NCI-H1092 treated with DMSO at 0.1 percent for 48 hours (cell line): ENCODE data around the gene WDR45B.
"Not testable (repeated sequence)": the region's sequence is repeated elsewhere in the genome, so short reads cannot be mapped to it uniquely, and the experiment has no call there.

Source experiments
- DNase-seq: peaks from one replicate; lab custom pipeline; 2025; lab: John Stamatoyannopoulos, UW

The WDR45B gene

DNA sequence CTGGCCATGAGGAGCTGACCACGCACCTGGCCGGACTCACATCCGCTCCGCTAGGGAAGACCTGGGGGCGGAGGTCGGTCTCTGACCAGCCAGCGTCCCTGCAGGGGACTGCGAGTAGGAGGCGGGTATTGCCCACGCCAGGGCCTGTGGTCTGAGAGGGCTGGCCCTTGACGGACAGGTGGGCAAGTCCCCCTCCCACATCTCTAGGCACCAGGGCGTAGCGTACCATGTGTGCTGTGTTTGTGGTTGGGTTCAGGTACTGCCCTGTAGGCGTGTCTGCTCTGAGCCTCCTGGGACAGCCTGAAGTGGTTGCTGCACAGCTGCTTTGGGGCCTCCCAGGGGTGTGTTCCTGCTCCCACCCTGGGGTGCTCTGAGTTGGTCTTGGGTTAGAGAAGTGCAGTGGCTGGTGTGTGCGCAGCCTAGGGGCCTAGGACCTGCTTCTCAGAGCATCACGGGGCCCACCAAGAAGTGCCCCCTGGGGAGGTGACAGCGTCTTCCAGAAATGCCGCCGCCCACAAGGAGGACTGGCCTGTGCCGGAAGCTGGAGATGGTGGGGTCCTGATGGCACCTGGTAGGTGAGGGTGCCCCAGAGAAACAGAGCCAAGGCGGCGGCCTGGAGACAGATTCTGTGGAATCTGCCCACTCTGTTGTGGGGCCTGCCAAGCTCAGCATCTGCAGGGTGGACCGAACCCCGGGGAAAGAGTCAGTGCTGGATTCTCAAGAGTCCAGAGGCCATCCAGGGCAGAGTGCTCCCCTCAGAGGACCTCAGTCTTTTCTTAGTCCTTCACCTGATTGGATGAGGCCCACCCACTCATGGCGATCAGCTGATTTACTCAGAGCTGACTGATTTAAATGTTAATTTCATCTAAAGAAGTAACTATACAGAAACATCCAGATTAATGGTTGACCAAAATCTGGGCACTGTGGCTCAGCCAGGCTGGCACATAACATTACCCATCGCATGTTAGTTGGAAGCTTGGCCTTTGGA lies 48.3 kb downstream of the WDR45B start:
- DNase-seq, result no peak

- no peak for DNase-seq
These were observed 49.8 kb downstream of the WDR45B start for GRCh38 chr17:82598256-82599119.

- no peak for DNase-seq
These were observed 51.2 kb downstream of the WDR45B start for GRCh38 chr17:82596837-82597672.

GRCh38 chr17:82596296-82596695 lies 51.9 kb downstream of the WDR45B start:
- no peak for DNase-seq

GRCh38 chr17:82595893-82596292 lies 52.4 kb downstream of the WDR45B start:
- no peak for DNase-seq

- no peak for DNase-seq
These were observed 53.7 kb downstream of the WDR45B start for GRCh38 chr17:82594571-82594970.

GRCh38 chr17:82593590-82594087 lies 54.6 kb downstream of the WDR45B start:
- DNase-seq, result no peak

- peak; percentile 27 for DNase-seq
These were observed 55.3 kb downstream of the WDR45B start for GRCh38 chr17:82592767-82593589.

DNA sequence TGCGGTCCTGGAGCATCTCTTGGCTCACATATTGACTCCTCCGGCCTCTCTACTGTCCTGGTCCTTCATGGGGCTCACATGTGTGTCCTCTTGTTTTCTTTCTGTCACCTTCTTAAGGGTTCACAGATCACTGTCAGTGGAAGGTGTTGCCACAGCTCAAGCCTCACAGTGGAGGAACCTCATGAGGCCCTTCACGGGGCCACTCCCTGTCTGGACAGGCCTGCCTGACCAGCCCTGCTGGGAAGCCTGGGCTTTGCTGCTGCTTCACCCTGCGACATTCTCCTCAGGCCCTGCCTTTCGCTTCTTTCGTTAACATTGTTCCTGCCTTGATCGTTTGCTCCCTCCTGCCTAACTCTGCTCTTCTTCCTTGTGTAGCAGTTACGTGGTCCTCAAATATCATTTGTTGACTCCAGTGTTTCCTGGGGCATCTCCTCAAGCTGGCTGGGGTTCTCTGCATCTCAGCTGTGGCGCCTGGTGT lies 55.9 kb downstream of the WDR45B start:
- no peak for DNase-seq

DNA sequence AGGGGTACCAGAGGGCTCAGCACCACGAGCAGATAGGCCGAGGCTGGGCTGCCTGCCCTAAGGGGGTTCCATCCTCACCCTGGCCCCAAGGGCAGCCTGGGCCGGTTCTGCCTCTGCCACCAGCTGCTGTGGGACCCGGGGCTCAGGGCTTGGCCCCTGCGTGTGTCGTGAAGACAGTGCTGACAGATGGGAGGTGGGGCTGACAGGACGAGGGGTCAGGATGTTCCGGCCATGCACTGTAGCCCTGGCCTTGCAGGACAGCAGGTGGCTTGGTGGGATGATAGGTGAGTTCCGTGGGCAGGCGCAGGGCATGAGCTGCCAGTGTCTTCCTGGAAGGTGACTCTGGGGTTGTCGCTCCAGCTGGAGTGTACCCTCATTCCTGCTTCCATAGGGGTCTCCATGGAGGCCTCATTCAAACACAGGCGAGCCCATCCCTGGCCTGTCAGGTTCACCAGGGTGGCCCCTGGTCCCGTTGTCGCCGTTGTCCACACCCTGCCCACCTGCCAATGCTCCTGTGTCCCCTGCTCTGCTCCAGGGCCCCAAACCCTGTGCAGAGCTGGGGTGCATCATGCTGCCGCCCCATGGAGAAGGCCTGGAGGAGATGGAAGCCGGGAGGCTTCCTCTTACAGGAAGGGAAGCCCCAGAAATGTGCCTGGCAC lies 57.2 kb downstream of the WDR45B start:
- DNase-seq, result no peak

- DNase-seq, result no peak
These were observed 58.0 kb downstream of the WDR45B start for GRCh38 chr17:82590216-82590615.

DNA sequence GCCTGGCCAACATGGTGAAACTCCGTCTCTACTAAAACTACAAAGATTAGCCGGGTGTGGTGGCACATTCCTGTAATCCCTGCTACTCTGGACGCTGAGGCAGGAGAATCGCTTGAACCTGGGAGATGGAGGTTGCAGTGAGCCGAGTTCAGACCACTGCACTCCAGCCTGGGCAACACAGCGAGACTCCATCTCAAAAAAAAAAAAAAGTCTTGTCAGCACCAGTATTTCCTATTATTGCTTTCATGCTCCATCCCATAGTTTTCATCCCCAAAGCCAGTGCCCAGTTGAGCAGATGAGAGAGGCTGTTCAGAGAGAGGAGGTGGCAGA lies 58.4 kb downstream of the WDR45B start:
- DNase-seq, result no peak

- no peak for DNase-seq
These were observed 59.7 kb downstream of the WDR45B start for GRCh38 chr17:82588266-82589175.

- no peak for DNase-seq
These were observed 60.8 kb downstream of the WDR45B start for GRCh38 chr17:82587234-82588086.

- DNase-seq, result no peak
These were observed 61.5 kb downstream of the WDR45B start for GRCh38 chr17:82586576-82587233.

DNA sequence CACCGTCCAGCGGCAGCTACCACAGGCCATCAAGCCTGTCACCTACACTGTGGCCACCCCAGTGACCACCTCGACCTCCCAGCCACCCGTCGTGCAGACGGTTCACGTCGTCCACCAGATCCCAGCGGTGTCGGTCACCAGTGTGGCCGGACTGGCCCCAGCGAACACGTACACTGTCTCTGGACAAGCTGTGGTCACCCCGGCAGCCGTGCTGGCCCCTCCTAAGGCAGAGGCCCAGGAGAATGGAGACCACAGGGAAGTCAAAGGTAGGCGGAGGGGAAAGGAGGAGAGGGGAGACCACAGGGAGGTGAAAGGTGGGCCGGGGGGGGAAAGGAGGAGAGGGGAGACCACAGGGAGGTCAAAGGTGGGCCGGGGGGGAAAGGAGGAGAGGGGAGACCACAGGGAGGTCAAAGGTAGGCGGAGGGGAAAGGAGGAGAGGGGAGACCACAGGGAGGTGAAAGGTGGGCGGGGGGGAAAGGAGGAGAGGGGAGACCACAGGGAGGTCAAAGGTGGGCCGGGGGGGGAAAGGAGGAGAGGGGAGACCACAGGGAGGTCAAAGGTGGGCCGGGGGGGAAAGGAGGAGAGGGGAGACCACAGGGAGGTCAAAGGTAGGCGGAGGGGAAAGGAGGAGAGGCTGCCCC lies 62.2 kb downstream of the WDR45B start:
- not testable (repeated sequence) for DNase-seq

DNA sequence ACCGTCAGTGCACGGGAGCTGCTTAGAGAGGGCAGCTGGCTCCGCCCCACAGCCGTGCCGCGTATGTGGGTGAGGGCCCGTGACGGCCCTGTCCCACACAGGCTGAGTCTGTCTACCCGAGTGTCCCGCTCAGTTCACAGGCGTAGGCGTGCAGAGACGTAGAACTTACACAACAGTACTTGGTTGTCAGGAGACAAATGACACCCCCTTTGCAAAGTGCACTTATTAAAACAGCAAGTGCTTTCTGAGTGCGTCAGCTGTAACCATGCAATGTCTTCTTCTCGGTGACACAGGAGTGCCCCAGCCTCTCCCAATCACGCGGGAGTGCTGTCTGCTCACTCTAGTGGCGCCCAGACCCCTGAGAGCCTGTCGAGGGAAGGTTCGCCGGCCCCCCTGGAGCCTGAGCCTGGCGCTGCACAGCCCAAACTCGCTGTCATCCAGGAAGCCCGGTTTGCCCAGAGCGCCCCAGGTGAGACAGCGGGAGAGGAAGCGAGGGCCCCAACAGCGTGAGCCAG lies 64.5 kb downstream of the WDR45B start:
- DNase-seq, result no peak
